B cell (primary cell): ENCODE measurements around the gene NDST3. TPM values are rescaled to one million over a fixed set of nuclear protein-coding genes. Genes with fewer than 3 reads are reported as not detected.

Experiments
- ATAC-seq: fragments of 200-7000 bp; cut with Tn5 transposase; one replicate; pipeline ENCODE4 v1.10.0; 2021; ENCODE audit warnings: low read depth, mild to moderate bottlenecking, moderate number of reproducible peaks, moderate library complexity
- CTCF ChIA-PET: fragments of 350-600 bp; sonication (Branson Sonifier 250); formaldehyde crosslinking; loops from one replicate; lab custom pipeline; 2021; ENCODE audit warnings: antibody characterized with exemption, inconsistent platforms; lab: Charles Lee
- POLR2A ChIA-PET: fragments of 350-600 bp; sonication (Branson Sonifier 250); formaldehyde crosslinking; loops from one replicate; lab custom pipeline; 2021; ENCODE audit warnings: antibody characterized with exemption; lab: Charles Lee
- DNase-seq: peaks from one replicate; pipeline ENCODE4 v3.0.0; 2013
- H2AFZ ChIP-seq: 2 replicates; pipeline ENCODE4 v1.6.1; 2012; ENCODE audit warnings: mild to moderate bottlenecking, low read depth, low read length; ENCODE audit not compliant: insufficient read depth, poor library complexity, severe bottlenecking
- H3K27ac ChIP-seq, 2 donors: 1 replicate in 1 of 2; 2 replicates in 1 of 2; pipeline ENCODE4 v1.5.1; 2012 to 2013; ENCODE audit warnings: low read length in 2 of 2, mild to moderate bottlenecking in 2 of 2, moderate library complexity in 1 of 2
- H3K27me3 ChIP-seq, 4 experiments: fragments of 200-600 bp in 1 of 4; sonication (generic) in 1 of 4; replicated peaks in 1 of 4; 1 replicate in 2 of 4; 2 replicates in 2 of 4; pipeline versions ENCODE4 v1.6.1 to v1.7.0; 2013 to 2016; ENCODE audit warnings: low read length in 3 of 4, mild to moderate bottlenecking in 2 of 4, mixed read lengths in 1 of 4, moderate library complexity in 1 of 4; ENCODE audit not compliant: insufficient read depth in 4 of 4, control insufficient read depth in 3 of 4; ENCODE audit errors: control extremely low read depth in 1 of 4
- H3K36me3 ChIP-seq, 2 experiments: replicated peaks in 1 of 2; 1 replicate in 1 of 2; 2 replicates in 1 of 2; pipeline versions ENCODE4 v1.6.1 to v1.7.1; 2013; ENCODE audit warnings: low read length in 1 of 2; ENCODE audit not compliant: insufficient read depth in 2 of 2, control insufficient read depth in 1 of 2; ENCODE audit errors: control extremely low read depth in 1 of 2, extremely low read depth in 1 of 2
- H3K4me1 ChIP-seq, 2 donors: fragments of 200-600 bp in 1 of 2; sonication (generic) in 1 of 2; 1 replicate in 1 of 2; 2 replicates in 1 of 2; pipeline versions ENCODE4 v1.5.1 to v1.6.1; 2013 to 2017; ENCODE audit warnings: low read length in 2 of 2; ENCODE audit not compliant: control insufficient read depth in 2 of 2, insufficient read depth in 2 of 2
- H3K4me2 ChIP-seq: replicated peaks from 2 replicates; pipeline ENCODE3; 2012; ENCODE audit warnings: mild to moderate bottlenecking, low read depth, low read length; ENCODE audit not compliant: poor library complexity, severe bottlenecking
- H3K4me3 ChIP-seq, 5 experiments: fragments of 200-600 bp in 1 of 5; sonication (generic) in 1 of 5; 1 replicate in 3 of 5; 2 replicates in 2 of 5; pipeline versions ENCODE4 v1.5.1 to v1.7.0; 2011 to 2016; ENCODE audit warnings: low read length in 4 of 5, mild to moderate bottlenecking in 4 of 5, low read depth in 2 of 5, control low read depth in 1 of 5, moderate library complexity in 1 of 5; ENCODE audit not compliant: insufficient read depth in 1 of 5; ENCODE audit errors: control extremely low read depth in 1 of 5, extremely low read depth in 1 of 5
- H3K79me2 ChIP-seq: fragments of 200-600 bp; sonication (generic); one replicate; pipeline ENCODE4 v1.6.0; 2016; ENCODE audit warnings: low read length; ENCODE audit not compliant: control insufficient read depth, insufficient read depth
- H3K9ac ChIP-seq: fragments of 200-600 bp; sonication (generic); 2 replicates; pipeline ENCODE4 v1.6.1; 2017; ENCODE audit warnings: mild to moderate bottlenecking, low read length, moderate library complexity
- H3K9me3 ChIP-seq, 3 donors: one replicate each; pipeline versions ENCODE4 v1.6.1 to v1.7.1; 2013; ENCODE audit warnings: low read length in 2 of 3; ENCODE audit not compliant: control insufficient read depth in 2 of 3, insufficient read depth in 1 of 3; ENCODE audit errors: control extremely low read depth in 1 of 3
- H4K20me1 ChIP-seq: 2 replicates; pipeline ENCODE4 v1.6.0; 2012; ENCODE audit warnings: mild to moderate bottlenecking, low read length; ENCODE audit not compliant: insufficient read depth, control insufficient read depth, poor library complexity, severe bottlenecking
- H3K27ac Mint-ChIP-seq: one replicate; pipeline ENCODE4 v1.8.0; 2021; ENCODE audit warnings: mixed read lengths
- H3K27me3 Mint-ChIP-seq: one replicate; pipeline ENCODE4 v1.8.0; 2021; ENCODE audit warnings: mixed read lengths
- H3K4me1 Mint-ChIP-seq: one replicate; pipeline ENCODE4 v1.8.0; 2021; ENCODE audit warnings: mixed read lengths
- H3K4me3 Mint-ChIP-seq: one replicate; pipeline ENCODE4 v1.8.0; 2021; ENCODE audit warnings: mixed read lengths
- H3K9me3 Mint-ChIP-seq: one replicate; pipeline ENCODE4 v1.8.0; 2022; ENCODE audit warnings: mixed read lengths; ENCODE audit not compliant: insufficient read depth
- CTCF ChIP-seq: fragments of 200-600 bp; IDR thresholded peaks from one replicate; pipeline ENCODE4 v1.8.0; 2022; ENCODE audit warnings: antibody characterized with exemption, mild to moderate bottlenecking
- EZH2 ChIP-seq: IDR thresholded peaks from 2 replicates; pipeline ENCODE4 v1.6.1; 2012; ENCODE audit warnings: borderline replicate concordance, low read depth, mild to moderate bottlenecking, moderate library complexity, low read length; ENCODE audit not compliant: insufficient read depth, poor library complexity, severe bottlenecking
- WGBS: methylation state at CpG from one replicate; pipeline ENCODE4 v1.1.5; 2013; ENCODE audit warnings: missing lambda C conversion rate; ENCODE audit not compliant: insufficient coverage; 5-methylcytosine and 5-hydroxymethylcytosine counted together
- intact Hi-C: fragments of 100-400 bp; cut with micrococcal nuclease; formaldehyde crosslinking; loops from one replicate; pipeline ENCODE4 v1.10.0; 2022
- polyA plus RNA-seq: library from polyadenylated mRNA; depleted of rRNA; stranded (reverse); fragments of >200 nt; gene quantifications from 2 replicates; pipeline ENCODE4 v1.2.3, GENCODE V29; 2012
- total RNA-seq, 2 donors: library from RNA; stranded (reverse); fragments of 120-200 nt in 1 of 2; gene quantifications; 1 replicate in 1 of 2; 2 replicates in 1 of 2; pipeline versions ENCODE4 v1.2.3 to v1.2.4, GENCODE V29; 2013 to 2022

The NDST3 gene
- total and polyA plus RNA-seq, 2 donors (not counting 1 experiment from before 2014, with no cell fraction given), result not detected

GRCh38 chr4:118102195-118102594, 67.9 kb downstream of the NDST3 start:
- TF ChIP-seq EZH2, result no peak
- no peak for TF ChIP-seq CTCF
- Histone ChIP-seq H3K4me2 (no peak overlapping the region), H3K79me2 (no peaks in the 10 kb centered on the region), H3K27ac (no peak overlapping the region), H3K4me1 (no peaks in the 10 kb centered on the region), H3K4me3 (no peak overlapping the region), H3K9ac (no peak overlapping the region), H2AFZ (no peak overlapping the region), H3K9me3 (peaks cover 0 to 1% (median 0%) of the 10 kb centered on the region in 3 donors), H3K27me3 (no peaks in the 10 kb centered on the region), H4K20me1 (no peaks in the 10 kb centered on the region), H3K36me3 (no peaks in the 10 kb centered on the region)
- Mint-ChIP-seq H3K4me1 (no peaks in the 10 kb centered on the region), H3K27ac (no peak overlapping the region), H3K9me3 (no peaks in the 10 kb centered on the region), H3K4me3 (no peak overlapping the region), H3K27me3 (no peaks in the 10 kb centered on the region)
- ATAC-seq, result no peak
- no CpG with 5 or more reads among the region's 2 CpGs for WGBS
- intact Hi-C loops, result no loop called here
- DNase-seq, result no peak
- CTCF ChIA-PET, result no interaction called here
- POLR2A ChIA-PET, result no interaction called here

GRCh38 chr4:118112117-118113046, 78.1 kb downstream of the NDST3 start:
- WGBS, result 50% methylated on average over 1 of the region's 2 CpGs
- CTCF ChIA-PET, result no interaction called here
- Histone ChIP-seq H4K20me1 (no peaks in the 10 kb centered on the region), H3K27me3 (no peaks in the 10 kb centered on the region), H3K27ac (no peak overlapping the region), H3K36me3 (no peaks in the 10 kb centered on the region), H3K9me3 (peaks cover 0 to 1% (median 0%) of the 10 kb centered on the region in 3 donors), H2AFZ (peak overlapping the region; percentile 34), H3K4me2 (peak overlapping the region; percentile 31), H3K4me3 (no peak overlapping the region), H3K79me2 (no peaks in the 10 kb centered on the region), H3K9ac (no peak overlapping the region), H3K4me1 (no peaks in the 10 kb centered on the region)
- TF ChIP-seq EZH2 (no peak), CTCF (no peak)
- intact Hi-C loops, result no loop called here
- ATAC-seq (no peak), DNase-seq (no peak)
- H3K27ac Mint-ChIP-seq, result no peak overlapping the region
- no peaks in the 10 kb centered on the region for H3K9me3 Mint-ChIP-seq
- peaks cover 1% of the 10 kb centered on the region for H3K4me1 Mint-ChIP-seq
- H3K27me3 Mint-ChIP-seq, result no peaks in the 10 kb centered on the region
- POLR2A ChIA-PET, result no interaction called here
- H3K4me3 Mint-ChIP-seq, result no peak overlapping the region
